Measurements from ENCODE around the gene DENND1A. TPM values are rescaled to one million over a fixed set of nuclear protein-coding genes. Genes with fewer than 3 reads are reported as not detected.
"Not testable (repeated sequence)": the region's sequence is repeated elsewhere in the genome, so short reads cannot be mapped to it uniquely, and the experiment has no call there.

The DENND1A gene
- total and polyA plus RNA-seq, 8 donors, result 4.4 to 109 (median 21.4) TPM

DNA sequence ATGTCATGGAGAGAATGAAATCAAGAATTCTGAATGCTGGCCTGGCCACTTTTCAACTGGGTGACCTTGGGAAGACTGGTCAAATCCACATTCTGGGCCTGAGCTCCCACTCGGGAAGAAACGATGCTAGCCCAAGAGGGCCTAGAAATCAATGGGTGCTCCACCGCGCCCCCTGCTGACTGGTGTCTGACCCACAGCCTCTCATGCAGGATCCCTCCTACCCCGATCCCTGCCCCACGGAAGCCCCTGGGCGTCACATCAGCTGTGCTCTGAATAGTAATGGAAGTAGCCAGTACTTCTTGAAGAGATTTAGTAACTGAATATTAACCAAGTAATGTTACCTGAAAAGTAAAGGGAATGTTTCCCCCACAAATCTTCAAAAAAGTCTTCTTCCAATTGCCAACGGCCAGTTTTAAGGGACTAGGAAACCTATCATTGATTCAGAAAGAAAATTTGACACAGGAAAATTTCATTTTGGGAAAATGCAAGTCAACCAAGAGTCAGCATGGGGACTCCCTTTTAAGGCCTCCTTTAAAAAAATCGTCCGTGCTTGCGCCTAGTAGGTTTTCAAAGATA is 530.0 kb downstream of the DENND1A start:
- H3K36me3 ChIP-seq, result peaks cover 0 to 17% (median 13%) of the 10 kb centered on the region in 4 donors
- no peaks in the 10 kb centered on the region for H3K9me3 ChIP-seq
- H3K27me3 ChIP-seq, result no peaks in the 10 kb centered on the region
- TF ChIP-seq POLR2A (IDR thresholded peaks at IDR 0.05), result no peak
- peak in 2 of 7 experiments; percentile 7 to 8 for TF ChIP-seq CTCF (IDR thresholded peaks at IDR 0.05)
- no peak for TF ChIP-seq POLR2AphosphoS5 (IDR thresholded peaks at IDR 0.05)
- TF ChIP-seq EP300 (IDR thresholded peaks at IDR 0.05), result no peak
- H3K27ac ChIP-seq, result no peak overlapping the region
- H3K4me1 ChIP-seq, result no peaks in the 10 kb centered on the region
- DNase-seq, result no peak
- intact Hi-C loops (cut with DNase I; ENCODE audit: low total_unique reads), result no loop called here
- no peak overlapping the region for H3K4me3 ChIP-seq
- WGBS, 5 donors, result 79 to 83% (median 82%) methylated on average over 11 of the region's 11 CpGs

GRCh38 chr9:123398938-123399337 is 531.0 kb downstream of the DENND1A start:
- DNase-seq; H3K9me3 ChIP-seq; H3K27me3 ChIP-seq; H3K4me1 ChIP-seq; H3K27ac ChIP-seq; H3K4me3 ChIP-seq; intact Hi-C loops (cut with DNase I; ENCODE audit: low total_unique reads): not testable (repeated sequence)
- WGBS, 5 donors, result 93 to 97% (median 95%) methylated on average over 13 to 14 of the region's 14 CpGs
- H3K36me3 ChIP-seq, result peaks cover 0 to 17% (median 13%) of the 10 kb centered on the region in 4 donors

GRCh38 chr9:123397975-123398374 is 532.0 kb downstream of the DENND1A start:
- no peaks in the 10 kb centered on the region for H3K27me3 ChIP-seq

GRCh38 chr9:123395689-123396511 is 534.0 kb downstream of the DENND1A start:
- WGBS, 5 donors, result 87 to 91% (median 90%) methylated on average over 19 to 24 of the region's 24 CpGs
- Histone ChIP-seq H3K36me3 (peaks cover 0 to 4% (median 0%) of the 10 kb centered on the region in 4 donors), H3K4me1 (no peaks in the 10 kb centered on the region), H3K27ac (no peak overlapping the region), H3K27me3 (no peaks in the 10 kb centered on the region), H3K4me3 (no peak overlapping the region), H3K9me3 (peaks cover 0 to 7% (median 0%) of the 10 kb centered on the region in 4 donors)
- no peak for DNase-seq
- TF ChIP-seq POLR2AphosphoS5 (IDR thresholded peaks at IDR 0.05) (no peak), POLR2A (IDR thresholded peaks at IDR 0.05) (no peak), CTCF (IDR thresholded peaks at IDR 0.05) (no peak), EP300 (IDR thresholded peaks at IDR 0.05) (no peak)
- intact Hi-C loops (cut with DNase I; ENCODE audit: low total_unique reads), result no loop called here

More at GRCh38 chr9:123397975-123398374, 532.0 kb downstream of the DENND1A start:
- Histone ChIP-seq H3K36me3 (peaks cover 0 to 9% (median 8%) of the 10 kb centered on the region in 4 donors), H3K9me3 (peaks cover 0 to 4% (median 0%) of the 10 kb centered on the region in 4 donors), H3K4me3 (no peak overlapping the region), H3K27ac (no peak overlapping the region), H3K4me1 (no peaks in the 10 kb centered on the region)
- DNase-seq, result no peak
- TF ChIP-seq CTCF (IDR thresholded peaks at IDR 0.05) (no peak), POLR2AphosphoS5 (IDR thresholded peaks at IDR 0.05) (no peak), EP300 (IDR thresholded peaks at IDR 0.05) (no peak), POLR2A (IDR thresholded peaks at IDR 0.05) (no peak)
- WGBS, 5 donors, result 89 to 98% (median 94%) methylated on average over 4 of the region's 4 CpGs
- intact Hi-C loops (cut with DNase I; ENCODE audit: low total_unique reads), result no loop called here
